Stromal cell of bone marrow (primary cell): ENCODE measurements around the gene GIGYF2.
"Not testable (repeated sequence)": the region's sequence is repeated elsewhere in the genome, so short reads cannot be mapped to it uniquely, and the experiment has no call there.

Experiments used
- DNase-seq: peaks from one replicate; pipeline ENCODE4 v3.0.0-alpha.2; 2012; ENCODE audit warnings: low read depth

Gene GIGYF2

GRCh38 chr2:232697059-232697806 lies at the start of gene GIGYF2:
GIGYF2 (plus strand) TSS chr2:232697331; CDS start chr2:232735198, 37,867 bp downstream.
- DNase-seq: peak; percentile 88

GRCh38 chr2:232649033-232649432 lies 48.1 kb upstream of the GIGYF2 start:
- no peak for DNase-seq

GRCh38 chr2:232652505-232652851 lies 44.7 kb upstream of the GIGYF2 start:
- no peak for DNase-seq

GRCh38 chr2:232653441-232653840 lies 43.7 kb upstream of the GIGYF2 start:
- DNase-seq: no peak

- DNase-seq: no peak
Measured at GRCh38 chr2:232655392-232655791, 41.7 kb upstream of the GIGYF2 start.

- DNase-seq: no peak
Measured at GRCh38 chr2:232658217-232658785, 38.8 kb upstream of the GIGYF2 start.

GRCh38 chr2:232659359-232659758 lies 37.8 kb upstream of the GIGYF2 start:
- DNase-seq: no peak

GRCh38 chr2:232662486-232663260 lies 34.5 kb upstream of the GIGYF2 start:
- no peak for DNase-seq

- no peak for DNase-seq
Measured at GRCh38 chr2:232666051-232666805, 30.9 kb upstream of the GIGYF2 start.

- no peak for DNase-seq
Measured at GRCh38 chr2:232667989-232668583, 29.0 kb upstream of the GIGYF2 start.

- DNase-seq: peak; percentile 23
Measured at GRCh38 chr2:232668805-232669444, 28.2 kb upstream of the GIGYF2 start.

GRCh38 chr2:232672588-232672987 lies 24.5 kb upstream of the GIGYF2 start:
- DNase-seq: no peak

GRCh38 chr2:232674491-232674890 lies 22.6 kb upstream of the GIGYF2 start:
- no peak for DNase-seq

GRCh38 chr2:232675381-232675780 lies 21.8 kb upstream of the GIGYF2 start:
- no peak for DNase-seq

GRCh38 chr2:232680006-232680405 lies 17.1 kb upstream of the GIGYF2 start:
- no peak for DNase-seq

GRCh38 chr2:232681527-232681926 lies 15.6 kb upstream of the GIGYF2 start:
- DNase-seq: no peak

GRCh38 chr2:232683368-232683767 lies 13.8 kb upstream of the GIGYF2 start:
- DNase-seq: no peak

GRCh38 chr2:232685391-232685790 lies 11.7 kb upstream of the GIGYF2 start:
- not testable (repeated sequence) for DNase-seq

- DNase-seq: no peak
Measured at GRCh38 chr2:232687382-232688160, 9.6 kb upstream of the GIGYF2 start.

- DNase-seq: no peak
Measured at GRCh38 chr2:232688201-232688600, 8.9 kb upstream of the GIGYF2 start.
